Gastrocnemius medialis (tissue), 4 donors: ENCODE results near the gene EMC8. TPM values are rescaled to one million over a fixed set of nuclear protein-coding genes. Genes with fewer than 3 reads are reported as not detected.

Experiments used
- ATAC-seq, 2 donors: fragments of 150-250 bp; one replicate each; pipeline ENCODE4 v1.9.1; 2016
- DNase-seq, 2 donors: peaks; one replicate each; pipeline ENCODE4 v3.0.0-alpha.2; 2019
- H3K27ac ChIP-seq, 4 donors: fragments of 200-600 bp; sonication (generic); 1 replicate in 1 of 4; 2 replicates in 3 of 4; pipeline ENCODE4 v1.5.1; 2016 to 2018; ENCODE audit warnings: mild to moderate bottlenecking in 2 of 4, moderate library complexity in 1 of 4
- H3K27me3 ChIP-seq, 3 donors: fragments of 200-600 bp; sonication (generic) in 2 of 3; 1 replicate in 1 of 3; 2 replicates in 2 of 3; pipeline versions ENCODE4 v1.5.1 to v1.6.0; 2016 to 2019; ENCODE audit warnings: mild to moderate bottlenecking in 1 of 3, moderate library complexity in 1 of 3
- H3K36me3 ChIP-seq, 2 donors: fragments of 200-600 bp; sonication (generic) in 1 of 2; one replicate each; pipeline ENCODE4 v1.5.1; 2017 to 2018
- H3K4me1 ChIP-seq, 2 donors: fragments of 200-600 bp; sonication (generic) in 1 of 2; one replicate each; pipeline ENCODE4 v1.5.1; 2016 to 2017; ENCODE audit warnings: mild to moderate bottlenecking in 2 of 2
- H3K4me3 ChIP-seq, 4 donors: fragments of 200-600 bp; sonication (generic) in 3 of 4; 1 replicate in 1 of 4; 2 replicates in 3 of 4; pipeline ENCODE4 v1.5.1; 2016 to 2019; ENCODE audit warnings: mild to moderate bottlenecking in 2 of 4
- H3K9me3 ChIP-seq, 3 donors: fragments of 200-600 bp; sonication (generic) in 2 of 3; 1 replicate in 1 of 3; 2 replicates in 2 of 3; pipeline ENCODE4 v1.5.1; 2016 to 2019
- POLR2A ChIP-seq, 2 donors: fragments of 450-650 bp; IDR thresholded peaks; one replicate each; pipeline ENCODE4 v1.6.1; 2017; ENCODE audit warnings: antibody characterized with exemption in 2 of 2, mild to moderate bottlenecking in 2 of 2, moderate library complexity in 2 of 2
- in situ Hi-C, 4 donors: fragments of 200-750 bp; cut with MboI; loops; one replicate each; pipeline versions ENCODE4 v1.15.0 to v1.8.0; 2017; ENCODE audit warnings: low sequenced_read_pairs in 4 of 4
- intact Hi-C: fragments of 100-400 bp; cut with DNase I; formaldehyde crosslinking; loops from one replicate; pipeline ENCODE4 v1.15.1; 2023; ENCODE audit warnings: low total_unique reads
- total RNA-seq, 4 donors: library from RNA; depleted of rRNA; stranded (reverse); fragments of >200 nt; gene quantifications; one replicate each; pipeline versions ENCODE4 v1.1.0 to v1.2.3, GENCODE V29; 2016
- TF ChIP-seq, protein P1 (sequence below), 5 experiments: fragments of 450-650 bp in 3 of 5; fragments of 200-600 bp in 2 of 5; sonication (generic) in 2 of 5; IDR thresholded peaks in 4 of 5; conservative IDR thresholded peaks in 1 of 5; 1 replicate in 4 of 5; 2 replicates in 1 of 5; pipeline ENCODE4 v1.5.1; 2016 to 2019; ENCODE audit warnings: antibody characterized with exemption in 5 of 5, mild to moderate bottlenecking in 3 of 5, moderate library complexity in 3 of 5

Gene EMC8
- total RNA-seq, 4 donors from 2014 or later, result 29.6 to 39.8 (median 36.4) TPM

DNA sequence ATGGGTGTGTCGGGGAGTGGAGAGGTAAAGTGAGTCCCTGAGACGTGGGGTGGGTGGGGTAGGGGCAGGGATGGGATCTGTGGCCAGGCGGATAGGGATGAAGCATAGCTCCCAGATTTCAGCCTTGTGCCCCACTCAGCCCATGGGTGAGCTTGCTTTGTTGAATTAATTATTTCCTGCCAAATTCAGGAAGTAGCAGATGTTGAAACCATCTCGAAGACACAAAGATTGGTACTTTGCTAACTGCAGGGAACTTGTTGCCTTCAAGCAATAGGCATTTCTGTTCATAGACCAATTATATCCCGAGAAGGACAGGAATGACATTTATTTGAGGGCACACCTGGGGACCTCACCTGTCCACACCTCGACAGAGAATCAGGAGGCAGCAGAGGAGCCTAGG, 37.5 kb downstream of the EMC8 start:
- no peaks in the 10 kb centered on the region for H3K9me3 ChIP-seq
- no peak overlapping the region for H3K27ac ChIP-seq
- TF ChIP-seq, protein P1, sequence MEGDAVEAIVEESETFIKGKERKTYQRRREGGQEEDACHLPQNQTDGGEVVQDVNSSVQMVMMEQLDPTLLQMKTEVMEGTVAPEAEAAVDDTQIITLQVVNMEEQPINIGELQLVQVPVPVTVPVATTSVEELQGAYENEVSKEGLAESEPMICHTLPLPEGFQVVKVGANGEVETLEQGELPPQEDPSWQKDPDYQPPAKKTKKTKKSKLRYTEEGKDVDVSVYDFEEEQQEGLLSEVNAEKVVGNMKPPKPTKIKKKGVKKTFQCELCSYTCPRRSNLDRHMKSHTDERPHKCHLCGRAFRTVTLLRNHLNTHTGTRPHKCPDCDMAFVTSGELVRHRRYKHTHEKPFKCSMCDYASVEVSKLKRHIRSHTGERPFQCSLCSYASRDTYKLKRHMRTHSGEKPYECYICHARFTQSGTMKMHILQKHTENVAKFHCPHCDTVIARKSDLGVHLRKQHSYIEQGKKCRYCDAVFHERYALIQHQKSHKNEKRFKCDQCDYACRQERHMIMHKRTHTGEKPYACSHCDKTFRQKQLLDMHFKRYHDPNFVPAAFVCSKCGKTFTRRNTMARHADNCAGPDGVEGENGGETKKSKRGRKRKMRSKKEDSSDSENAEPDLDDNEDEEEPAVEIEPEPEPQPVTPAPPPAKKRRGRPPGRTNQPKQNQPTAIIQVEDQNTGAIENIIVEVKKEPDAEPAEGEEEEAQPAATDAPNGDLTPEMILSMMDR (IDR thresholded peaks at IDR 0.05 in 4 of 5, conservative IDR thresholded peaks at IDR 0.05 in 1 of 5), result no peak
- no peak for TF ChIP-seq POLR2A (IDR thresholded peaks at IDR 0.05)
- no peak for DNase-seq
- peaks cover 5 to 8% (median 7%) of the 10 kb centered on the region in 3 donors for H3K27me3 ChIP-seq
- ATAC-seq, result no peak
- no peaks in the 10 kb centered on the region for H3K4me1 ChIP-seq
- H3K4me3 ChIP-seq, result no peak overlapping the region
- intact Hi-C loops (no loop called here), in situ Hi-C loops (no loop called here)
- no peaks in the 10 kb centered on the region for H3K36me3 ChIP-seq

DNA sequence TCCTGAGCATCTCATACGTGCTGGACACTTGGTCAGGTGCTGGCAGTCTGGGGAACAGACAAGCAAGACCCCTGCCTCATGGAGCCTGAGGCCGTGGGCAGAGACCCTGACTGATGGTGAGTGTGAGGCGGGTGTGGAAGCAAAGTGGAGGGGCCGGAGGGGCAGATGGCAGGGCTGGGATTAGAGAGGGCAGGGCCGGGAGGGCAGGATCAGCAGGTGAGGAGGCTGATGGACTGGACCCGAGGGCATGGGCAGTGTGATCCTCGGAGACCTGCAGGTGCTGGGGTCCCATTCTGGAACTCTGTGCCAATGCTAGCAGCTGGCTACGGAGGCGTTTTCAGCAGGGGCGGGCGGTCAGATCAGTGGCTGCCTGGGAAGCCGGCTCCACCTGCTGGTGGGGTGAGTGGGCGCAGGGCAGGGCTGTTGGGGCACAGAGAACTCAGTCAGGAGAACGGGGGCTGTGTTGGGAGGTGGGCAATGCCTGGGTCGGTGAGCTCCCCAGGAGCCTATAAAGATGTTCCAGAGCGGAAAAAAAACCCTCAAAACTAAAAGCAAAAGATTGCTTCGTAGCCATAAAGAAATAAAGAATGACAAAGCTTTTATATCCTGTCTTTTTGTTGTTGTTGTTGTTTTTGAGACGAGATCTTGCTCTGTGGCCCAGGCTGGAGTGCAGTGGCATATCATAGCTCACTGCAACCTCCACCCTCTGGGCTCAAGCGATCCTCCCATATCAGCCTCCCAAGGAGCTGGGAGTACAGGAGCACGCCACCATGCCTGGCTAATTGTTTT, 39.5 kb downstream of the EMC8 start:
- no peak overlapping the region for H3K4me3 ChIP-seq
- H3K27ac ChIP-seq, result no peak overlapping the region
- intact Hi-C loops (loop anchor here (1.0 to 5.0 kb wide), 2 partner anchors 83 to 101 kb away; no protein-coding TSS in a partner anchor), in situ Hi-C loops (no loop called here)
- H3K27me3 ChIP-seq, result peaks cover 5 to 7% (median 5%) of the 10 kb centered on the region in 3 donors
- DNase-seq (peak in 1 of 2 donors; percentile 14), ATAC-seq (peak; percentile 46 to 77)
- no peaks in the 10 kb centered on the region for H3K36me3 ChIP-seq
- H3K9me3 ChIP-seq, result no peaks in the 10 kb centered on the region
- TF ChIP-seq, protein P1 (IDR thresholded peaks at IDR 0.05 in 4 of 5, conservative IDR thresholded peaks at IDR 0.05 in 1 of 5), result peak in 4 of 5 experiments; percentile 65 to 73 (median 70)
- no peak for TF ChIP-seq POLR2A (IDR thresholded peaks at IDR 0.05)
- no peaks in the 10 kb centered on the region for H3K4me1 ChIP-seq

DNA sequence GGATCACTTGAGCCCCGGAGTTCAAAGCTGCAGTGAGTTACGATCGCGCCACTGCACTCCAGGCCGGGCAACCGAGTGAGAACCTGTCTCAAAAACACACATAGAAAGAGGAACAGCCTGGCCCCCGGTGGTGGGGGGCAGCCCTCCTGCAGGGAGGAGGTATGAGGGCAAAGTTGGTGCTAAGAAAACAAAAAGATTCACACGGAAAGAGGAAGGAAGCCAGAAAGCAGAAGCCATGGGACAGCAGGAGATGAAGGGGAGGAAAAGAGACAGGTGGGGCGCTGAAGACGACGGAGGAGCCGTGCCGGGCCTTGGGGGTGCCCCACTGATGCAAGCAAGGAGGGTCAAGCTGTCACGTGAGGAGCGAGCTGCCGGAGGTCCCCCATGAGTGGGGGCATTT, 40.2 kb downstream of the EMC8 start:
- no peak for ATAC-seq

DNA sequence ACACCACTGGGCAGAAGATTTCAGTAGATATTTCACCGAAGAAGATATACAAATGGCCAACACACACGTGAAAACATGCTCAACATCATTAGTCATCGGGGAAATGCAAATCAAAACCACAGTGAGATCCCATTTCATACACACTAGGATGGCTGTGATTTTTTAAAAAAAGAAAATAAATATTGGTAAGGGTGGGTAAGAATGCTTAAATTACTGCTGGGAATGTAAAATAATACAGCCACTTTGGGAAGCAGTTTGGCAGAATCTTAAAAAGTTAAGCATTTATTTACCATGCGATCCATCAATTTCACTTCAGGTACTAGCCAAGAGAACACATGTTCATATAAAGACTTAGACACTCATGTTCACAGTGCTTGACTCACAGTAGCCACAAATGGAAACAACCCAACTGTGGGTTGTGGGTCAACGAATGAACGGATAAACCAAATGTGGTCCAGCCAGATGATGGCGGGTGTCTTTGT, 42.0 kb downstream of the EMC8 start:
- intact Hi-C loops, result loop anchor here (5.0 kb wide), 1 partner anchor 80 kb away; no protein-coding TSS in a partner anchor

More for the DNA sequence above, 40.2 kb downstream of the EMC8 start:
- Histone ChIP-seq H3K36me3 (no peaks in the 10 kb centered on the region), H3K27me3 (peaks cover 5 to 7% (median 5%) of the 10 kb centered on the region in 3 donors), H3K27ac (no peak overlapping the region), H3K4me3 (no peak overlapping the region), H3K9me3 (no peaks in the 10 kb centered on the region), H3K4me1 (no peaks in the 10 kb centered on the region)
- no peak for DNase-seq
- intact Hi-C loops, result loop anchor here (1.0 to 5.0 kb wide), 2 partner anchors 82 to 100 kb away; no protein-coding TSS in a partner anchor
- in situ Hi-C loops, result no loop called here
- no peak for TF ChIP-seq POLR2A (IDR thresholded peaks at IDR 0.05)
- TF ChIP-seq, protein P1 (IDR thresholded peaks at IDR 0.05 in 4 of 5, conservative IDR thresholded peaks at IDR 0.05 in 1 of 5), result no peak

More for the DNA sequence above, 42.0 kb downstream of the EMC8 start:
- Histone ChIP-seq H3K4me3 (no peak overlapping the region), H3K27me3 (peaks cover 5 to 7% (median 5%) of the 10 kb centered on the region in 3 donors), H3K27ac (no peak overlapping the region), H3K4me1 (no peaks in the 10 kb centered on the region), H3K36me3 (no peaks in the 10 kb centered on the region), H3K9me3 (no peaks in the 10 kb centered on the region)
- in situ Hi-C loops, result no loop called here
- TF ChIP-seq POLR2A (IDR thresholded peaks at IDR 0.05), result no peak
- TF ChIP-seq, protein P1 (IDR thresholded peaks at IDR 0.05 in 4 of 5, conservative IDR thresholded peaks at IDR 0.05 in 1 of 5), result no peak
- no peak for ATAC-seq
- no peak for DNase-seq
